ENCODE measurements around the gene PEAR1.

Gene PEAR1

GRCh38 chr1:156884560-156885184, 8.8 kb upstream of the PEAR1 start:
- no peaks in the 10 kb centered on the region for H4K20me1 ChIP-seq (ENCODE audit: insufficient read depth, low read length)
- peaks cover 29% of the 10 kb centered on the region for H3K27me3 ChIP-seq (ENCODE audit: low read depth, low read length)
- H3K4me2 ChIP-seq (ENCODE audit: low read length) = no peak overlapping the region

GRCh38 chr1:156885314-156885713, 8.2 kb upstream of the PEAR1 start:
- Histone ChIP-seq H3K36me3 (replicated peaks; ENCODE audit: low read depth, low read length) (no peaks in the 10 kb centered on the region), H3K79me2 (ENCODE audit: low read length) (no peaks in the 10 kb centered on the region), H3K4me3 (ENCODE audit: low read length) (no peak overlapping the region), H2AFZ (ENCODE audit: low read depth, low read length) (no peak overlapping the region), H3K9me3 (ENCODE audit: insufficient read depth, low read length) (no peaks in the 10 kb centered on the region), H4K20me1 (ENCODE audit: insufficient read depth, low read length) (no peaks in the 10 kb centered on the region), H3K9ac (ENCODE audit: low read length) (no peak overlapping the region), H3K27ac (ENCODE audit: low read length) (no peak overlapping the region), H3K4me1 (ENCODE audit: low read length) (peaks cover 4% of the 10 kb centered on the region; the same call in 1 of the 2 replicates), H3K27me3 (ENCODE audit: low read depth, low read length) (peaks cover 29% of the 10 kb centered on the region), H3K4me2 (ENCODE audit: low read length) (no peak overlapping the region)
- no peak for TF ChIP-seq EZH2phosphoT487 (IDR thresholded peaks at IDR 0.05; ENCODE audit: low read depth)
- no peak for TF ChIP-seq CTCF (IDR thresholded peaks at IDR 0.05; ENCODE audit: low read depth, low read length)

More at GRCh38 chr1:156884560-156885184, 8.8 kb upstream of the PEAR1 start:
- Histone ChIP-seq H3K4me3 (ENCODE audit: low read length) (no peak overlapping the region), H2AFZ (ENCODE audit: low read depth, low read length) (no peak overlapping the region), H3K4me1 (ENCODE audit: low read length) (peaks cover under 1% of the 10 kb centered on the region; the same call in 1 of the 2 replicates), H3K9me3 (ENCODE audit: insufficient read depth, low read length) (no peaks in the 10 kb centered on the region), H3K79me2 (ENCODE audit: low read length) (no peaks in the 10 kb centered on the region), H3K9ac (ENCODE audit: low read length) (no peak overlapping the region), H3K36me3 (replicated peaks; ENCODE audit: low read depth, low read length) (no peaks in the 10 kb centered on the region), H3K27ac (ENCODE audit: low read length) (no peak overlapping the region)
- TF ChIP-seq CTCF (IDR thresholded peaks at IDR 0.05; ENCODE audit: low read depth, low read length) (no peak), EZH2phosphoT487 (IDR thresholded peaks at IDR 0.05; ENCODE audit: low read depth) (no peak)

GRCh38 chr1:156885880-156886355, 7.6 kb upstream of the PEAR1 start:
- Histone ChIP-seq H3K27ac (ENCODE audit: low read length) (no peak overlapping the region), H3K36me3 (replicated peaks; ENCODE audit: low read depth, low read length) (no peaks in the 10 kb centered on the region), H3K79me2 (ENCODE audit: low read length) (no peaks in the 10 kb centered on the region), H3K9me3 (ENCODE audit: insufficient read depth, low read length) (no peaks in the 10 kb centered on the region), H3K27me3 (ENCODE audit: low read depth, low read length) (peaks cover 32% of the 10 kb centered on the region), H3K4me2 (ENCODE audit: low read length) (no peak overlapping the region), H4K20me1 (ENCODE audit: insufficient read depth, low read length) (no peaks in the 10 kb centered on the region), H2AFZ (ENCODE audit: low read depth, low read length) (no peak overlapping the region), H3K4me3 (ENCODE audit: low read length) (no peak overlapping the region), H3K9ac (ENCODE audit: low read length) (no peak overlapping the region), H3K4me1 (ENCODE audit: low read length) (peaks cover 4% of the 10 kb centered on the region; the same call in 1 of the 2 replicates)
- TF ChIP-seq EZH2phosphoT487 (IDR thresholded peaks at IDR 0.05; ENCODE audit: low read depth) = no peak

GRCh38 chr1:156886583-156887281, 6.8 kb upstream of the PEAR1 start:
- no peak overlapping the region for H3K4me2 ChIP-seq (ENCODE audit: low read length)
- peaks cover 39% of the 10 kb centered on the region for H3K27me3 ChIP-seq (ENCODE audit: low read depth, low read length)
- H2AFZ ChIP-seq (ENCODE audit: low read depth, low read length) = no peak overlapping the region
- H3K4me1 ChIP-seq (ENCODE audit: low read length) = peaks cover 4% of the 10 kb centered on the region; the same call in 1 of the 2 replicates
- H3K27ac ChIP-seq (ENCODE audit: low read length) = no peak overlapping the region
- H4K20me1 ChIP-seq (ENCODE audit: insufficient read depth, low read length) = no peaks in the 10 kb centered on the region
- H3K36me3 ChIP-seq (replicated peaks; ENCODE audit: low read depth, low read length) = no peaks in the 10 kb centered on the region
- no peak for TF ChIP-seq CTCF (IDR thresholded peaks at IDR 0.05; ENCODE audit: low read depth, low read length)
- TF ChIP-seq EZH2phosphoT487 (IDR thresholded peaks at IDR 0.05; ENCODE audit: low read depth) = no peak
- no peak overlapping the region for H3K9ac ChIP-seq (ENCODE audit: low read length)
- H3K9me3 ChIP-seq (ENCODE audit: insufficient read depth, low read length) = no peaks in the 10 kb centered on the region
- no peak overlapping the region for H3K4me3 ChIP-seq (ENCODE audit: low read length)
- H3K79me2 ChIP-seq (ENCODE audit: low read length) = no peaks in the 10 kb centered on the region
